ENCODE results near the gene PLCG2.

DNA sequence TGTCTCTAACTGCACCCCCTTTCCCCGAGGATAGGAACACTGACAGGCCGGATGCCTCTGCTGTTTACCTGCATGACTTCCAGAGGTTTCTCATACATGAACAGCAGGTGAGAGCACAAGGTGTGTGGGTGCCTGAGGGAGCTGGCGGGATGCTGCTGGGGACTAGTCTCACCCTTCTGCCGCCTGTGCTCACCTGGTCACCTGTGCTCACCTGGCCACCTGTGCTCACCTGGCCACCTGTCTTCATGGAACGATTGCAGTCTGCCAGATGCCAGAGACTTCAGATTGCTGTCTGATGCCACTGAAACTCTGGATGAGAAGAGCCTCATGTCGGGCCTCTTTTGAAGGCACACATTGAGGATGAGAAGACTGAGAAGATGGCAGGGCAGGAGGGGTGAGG is 104.1 kb downstream of the PLCG2 start:
- TF ChIP-seq, protein P1, sequence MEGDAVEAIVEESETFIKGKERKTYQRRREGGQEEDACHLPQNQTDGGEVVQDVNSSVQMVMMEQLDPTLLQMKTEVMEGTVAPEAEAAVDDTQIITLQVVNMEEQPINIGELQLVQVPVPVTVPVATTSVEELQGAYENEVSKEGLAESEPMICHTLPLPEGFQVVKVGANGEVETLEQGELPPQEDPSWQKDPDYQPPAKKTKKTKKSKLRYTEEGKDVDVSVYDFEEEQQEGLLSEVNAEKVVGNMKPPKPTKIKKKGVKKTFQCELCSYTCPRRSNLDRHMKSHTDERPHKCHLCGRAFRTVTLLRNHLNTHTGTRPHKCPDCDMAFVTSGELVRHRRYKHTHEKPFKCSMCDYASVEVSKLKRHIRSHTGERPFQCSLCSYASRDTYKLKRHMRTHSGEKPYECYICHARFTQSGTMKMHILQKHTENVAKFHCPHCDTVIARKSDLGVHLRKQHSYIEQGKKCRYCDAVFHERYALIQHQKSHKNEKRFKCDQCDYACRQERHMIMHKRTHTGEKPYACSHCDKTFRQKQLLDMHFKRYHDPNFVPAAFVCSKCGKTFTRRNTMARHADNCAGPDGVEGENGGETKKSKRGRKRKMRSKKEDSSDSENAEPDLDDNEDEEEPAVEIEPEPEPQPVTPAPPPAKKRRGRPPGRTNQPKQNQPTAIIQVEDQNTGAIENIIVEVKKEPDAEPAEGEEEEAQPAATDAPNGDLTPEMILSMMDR (conservative IDR thresholded peaks at IDR 0.05; ENCODE audit: low read length), result no peak
- no peak for TF ChIP-seq EZH2phosphoT487 (IDR thresholded peaks at IDR 0.05; ENCODE audit: borderline replicate concordance, low read depth, low read length)

Data from OCI-LY7 (cell line).